GM12878 (cell line): Measurements from ENCODE around the gene TMUB1. TPM values are rescaled to one million over a fixed set of nuclear protein-coding genes. Genes with fewer than 3 reads are reported as not detected.
A peak's percentile ranks its signal among the peaks of the same experiment; 100 is the strongest.

Source experiments
- ATAC-seq: fragments of 200-7000 bp; cut with Tn5 transposase; 3 replicates; pipeline ENCODE4 v1.9.1; 2020; ENCODE audit warnings: mild to moderate bottlenecking, moderate library complexity
- BruUV-seq: library from RNA; stranded (reverse); fragments of 400-500 nt; replicated peaks from 2 replicates; lab custom pipeline; 2021; lab: Mats Ljungman, UMichigan
- CTCF ChIA-PET: fragments of 300-600 bp; sonication (Branson Sonifier 250); formaldehyde crosslinking; extraction: SDS; loops from one replicate; lab custom pipeline; 2021; ENCODE audit warnings: inconsistent platforms; lab: Yijun Ruan, JAX
- POLR2A ChIA-PET: fragments of 350-600 bp; formaldehyde crosslinking; extraction: SDS; loops from one replicate; lab custom pipeline; 2021; ENCODE audit warnings: inconsistent platforms; lab: Charles Lee
- RAD21 ChIA-PET: fragments of 300-600 bp; sonication (Branson Sonifier 250); formaldehyde crosslinking; loops from one replicate; lab custom pipeline; 2023; ENCODE audit warnings: antibody characterized with exemption; ENCODE audit not compliant: unreplicated experiment; lab: Charles Lee
- SMC1A ChIA-PET: fragments of 300-600 bp; sonication (Branson Sonifier 250); formaldehyde crosslinking; loops from one replicate; lab custom pipeline; 2023; ENCODE audit not compliant: unreplicated experiment, uncharacterized antibody; lab: Charles Lee
- DNase-seq: peaks from one replicate; pipeline ENCODE4 v3.0.0-alpha.2; 2011; ENCODE audit warnings: low read depth, low spot score
- FAIRE-seq: peaks from 3 replicates; lab custom pipeline; 2011; peaks lifted over from hg19 to GRCh38; lab: Jason Lieb, UNC
- H2AFZ ChIP-seq: 2 replicates; pipeline ENCODE4 v1.6.0; 2011; ENCODE audit warnings: low read depth, low read length, control low read depth; ENCODE audit not compliant: control insufficient read depth
- H3K27ac ChIP-seq: 2 replicates; pipeline ENCODE4 v1.5.1; 2011; ENCODE audit warnings: control low read depth; ENCODE audit not compliant: control insufficient read depth, insufficient read depth
- H3K27me3 ChIP-seq, 2 experiments: replicated peaks in 1 of 2; 2 replicates each; pipeline versions ENCODE4 v1.6.0 to v1.6.1; 2011; ENCODE audit warnings: low read length in 1 of 2; ENCODE audit not compliant: control insufficient read depth in 2 of 2, insufficient read depth in 2 of 2
- H3K36me3 ChIP-seq, 2 experiments: 2 replicates each; pipeline ENCODE4 v1.5.1; 2011; ENCODE audit warnings: low read length in 1 of 2; ENCODE audit not compliant: control insufficient read depth in 2 of 2, insufficient read depth in 2 of 2
- H3K4me1 ChIP-seq: 2 replicates; pipeline ENCODE4 v1.6.1; 2011; ENCODE audit warnings: mild to moderate bottlenecking, low read length, moderate library complexity, mixed read lengths; ENCODE audit not compliant: control insufficient read depth, insufficient read depth
- H3K4me2 ChIP-seq: 2 replicates; pipeline ENCODE4 v1.6.0; 2011; ENCODE audit warnings: control low read depth; ENCODE audit not compliant: control insufficient read depth, insufficient read depth
- H3K4me3 ChIP-seq: fragments of 200-600 bp; sonication (generic); 2 replicates; pipeline ENCODE4 v1.5.1; 2016
- H3K79me2 ChIP-seq: 2 replicates; pipeline ENCODE4 v1.6.0; 2011; ENCODE audit warnings: low read length; ENCODE audit not compliant: control insufficient read depth, insufficient read depth
- H3K9ac ChIP-seq: 2 replicates; pipeline ENCODE4 v1.8.0; 2011; ENCODE audit warnings: low read length, control low read depth, mixed read lengths; ENCODE audit not compliant: control insufficient read depth, insufficient read depth
- H3K9me3 ChIP-seq: replicated peaks from 3 replicates; pipeline ENCODE4 v1.5.1; 2011; ENCODE audit warnings: mild to moderate bottlenecking, low read length; ENCODE audit not compliant: control insufficient read depth, insufficient read depth
- H4K20me1 ChIP-seq: 2 replicates; pipeline ENCODE4 v1.6.0; 2011; ENCODE audit not compliant: control insufficient read depth, insufficient read depth
- CBX3 ChIP-seq: fragments of 200-600 bp; sonication (generic); IDR thresholded peaks from 2 replicates; pipeline ENCODE4 v1.6.1; 2016; ENCODE audit warnings: low read depth, borderline replicate concordance
- MEF2B ChIP-seq: fragments of 450-650 bp; IDR thresholded peaks from 2 replicates; pipeline ENCODE4 v1.6.1; 2018; ENCODE audit warnings: mild to moderate bottlenecking, moderate library complexity; ENCODE audit not compliant: partially characterized antibody, poor library complexity, severe bottlenecking
- MTA3 ChIP-seq: IDR thresholded peaks from 2 replicates; pipeline ENCODE4 v1.6.1; 2012; ENCODE audit warnings: low read length, inconsistent platforms, borderline replicate concordance
- MYC ChIP-seq: IDR thresholded peaks from 2 replicates; pipeline ENCODE4 v1.6.1; 2011; ENCODE audit warnings: mild to moderate bottlenecking, low read length, moderate library complexity, inconsistent platforms; ENCODE audit not compliant: insufficient read depth, insufficient replicate concordance, insufficient read length, severe bottlenecking
- NR2C2 ChIP-seq: IDR thresholded peaks from 2 replicates; pipeline ENCODE4 v1.6.1; 2011; ENCODE audit warnings: borderline replicate concordance, low read depth; ENCODE audit not compliant: control insufficient read depth, insufficient read length
- NRF1 ChIP-seq: conservative IDR thresholded peaks from 2 replicates; pipeline ENCODE4 v1.6.1; 2011; ENCODE audit warnings: mild to moderate bottlenecking, low read depth, low read length, improper control_type of control experiment
- RB1 ChIP-seq: fragments of 450-650 bp; formaldehyde crosslinking; IDR thresholded peaks from 2 replicates; pipeline ENCODE4 v1.6.1; 2017; ENCODE audit warnings: mild to moderate bottlenecking, borderline replicate concordance
- RFX5 ChIP-seq: IDR thresholded peaks from 2 replicates; pipeline ENCODE4 v1.6.1; 2011; ENCODE audit warnings: low read depth, low read length, improper control_type of control experiment
- SMARCA5 ChIP-seq: fragments of 450-650 bp; IDR thresholded peaks from 2 replicates; pipeline ENCODE4 v1.6.1; 2017; ENCODE audit warnings: mild to moderate bottlenecking
- SMC3 ChIP-seq: IDR thresholded peaks from 2 replicates; pipeline ENCODE4 v1.6.1; 2011; ENCODE audit warnings: low read length, improper control_type of control experiment, borderline replicate concordance
- SUZ12 ChIP-seq: fragments of 200-600 bp; sonication (generic); IDR thresholded peaks from one replicate; pipeline ENCODE4 v1.6.1; 2018; ENCODE audit warnings: antibody characterized with exemption, mild to moderate bottlenecking; ENCODE audit not compliant: unreplicated experiment
- WGBS: methylation state at CpG from one replicate; pipeline ENCODE4 v1.1.6; 2016; ENCODE audit warnings: low lambda C conversion rate; ENCODE audit not compliant: insufficient replicate concordance, insufficient coverage; ENCODE audit errors: missing lambda C conversion rate; 5-methylcytosine and 5-hydroxymethylcytosine counted together
- in situ Hi-C: fragments of 300-500 bp; cut with MboI; formaldehyde crosslinking; loops from 9 replicates; pipeline ENCODE4 v1.14.3; 2018; ENCODE audit warnings: mixed read lengths
- intact Hi-C: fragments of 100-400 bp; cut with micrococcal nuclease; formaldehyde crosslinking; loops from one replicate; pipeline ENCODE4 v1.14.2; 2022; ENCODE audit not compliant: unreplicated experiment
- polyA plus RNA-seq, 11 experiments: library from polyadenylated mRNA; depleted of rRNA in 4 of 11; unstranded in 6 of 11; stranded (reverse) in 5 of 11; fragments of >200 nt; fragmentation: Nextera tagmentation in 4 of 11; fragmentation: Illumina TruSeq in 1 of 11; extraction: Ambion mirVana in 4 of 11; extraction: Trizol in 1 of 11; gene quantifications; 1 replicate in 1 of 11; 2 replicates in 10 of 11; pipeline versions ENCODE4 v1.2.1 to v1.2.3, GENCODE V29; 2011 to 2016; ENCODE audit warnings: inconsistent platforms in 2 of 11, missing spikeins in 2 of 11, low read depth in 1 of 11
- total RNA-seq, 4 experiments: library from RNA; depleted of rRNA in 3 of 4; stranded (reverse); fragments of >200 nt in 3 of 4; fragmentation: Illumina TruSeq in 1 of 4; extraction: Trizol in 1 of 4; gene quantifications; 2 replicates each; pipeline versions ENCODE4 v1.2.1 to v1.2.3, GENCODE V29; 2013 to 2021
- TF ChIP-seq, protein P1 (sequence below): fragments of 450-650 bp; IDR thresholded peaks from 2 replicates; pipeline ENCODE4 v1.6.1; 2017; ENCODE audit warnings: mild to moderate bottlenecking
- TF ChIP-seq, protein P2 (sequence below): IDR thresholded peaks from 2 replicates; pipeline ENCODE4 v1.6.1; 2011; ENCODE audit warnings: low read depth, low read length, improper control_type of control experiment, borderline replicate concordance

The TMUB1 gene
- total and polyA plus RNA-seq, 10 of the 15 experiments (the other 5 are each of a cell fraction or from before 2014, with no cell fraction given), result 0.27 to 79.5 (median 41.3) TPM; not detected in 1

DNA sequence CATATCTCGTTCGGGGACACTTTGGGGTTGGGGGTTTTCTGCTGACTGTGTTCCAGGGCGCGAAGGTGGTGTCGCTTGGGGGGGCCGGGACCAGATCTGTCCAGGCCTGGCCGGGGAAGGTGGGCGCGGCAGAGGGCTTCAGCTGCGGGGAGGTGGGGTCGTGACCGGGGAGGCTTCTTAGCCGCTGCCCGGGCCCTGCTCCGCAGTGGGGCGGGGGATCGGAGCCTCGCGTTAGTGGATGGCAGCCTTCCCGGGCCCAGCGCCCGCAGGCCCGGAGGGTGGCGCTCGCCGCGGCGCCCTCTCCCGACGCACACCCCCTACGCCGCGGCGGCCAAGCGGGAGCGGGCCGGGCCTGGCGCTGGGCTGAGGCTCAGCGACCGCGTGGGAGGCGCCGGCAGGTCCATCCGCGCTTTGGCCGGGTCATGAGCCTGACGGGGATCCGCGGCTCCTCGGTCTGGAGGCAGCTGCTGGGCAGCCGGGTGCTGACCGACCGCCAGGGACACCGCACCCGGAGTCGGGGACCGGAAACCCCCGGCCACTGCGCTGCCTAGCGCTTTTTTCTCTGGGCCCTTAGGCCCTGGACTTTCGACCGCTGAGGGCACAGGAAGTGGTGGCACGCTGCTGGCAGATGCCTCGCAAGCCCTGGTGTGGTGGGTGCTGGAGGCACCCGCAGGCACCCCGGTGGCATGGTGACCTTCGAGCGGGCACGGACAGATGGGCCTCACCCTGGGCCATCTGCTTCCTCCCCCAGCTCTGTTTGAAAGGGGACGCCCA lies 4.1 kb upstream of the TMUB1 start (continued):
- TF ChIP-seq MTA3 (no peak), CBX3 (no peak)
- TF ChIP-seq, all 136 proteins: peak for 26

DNA sequence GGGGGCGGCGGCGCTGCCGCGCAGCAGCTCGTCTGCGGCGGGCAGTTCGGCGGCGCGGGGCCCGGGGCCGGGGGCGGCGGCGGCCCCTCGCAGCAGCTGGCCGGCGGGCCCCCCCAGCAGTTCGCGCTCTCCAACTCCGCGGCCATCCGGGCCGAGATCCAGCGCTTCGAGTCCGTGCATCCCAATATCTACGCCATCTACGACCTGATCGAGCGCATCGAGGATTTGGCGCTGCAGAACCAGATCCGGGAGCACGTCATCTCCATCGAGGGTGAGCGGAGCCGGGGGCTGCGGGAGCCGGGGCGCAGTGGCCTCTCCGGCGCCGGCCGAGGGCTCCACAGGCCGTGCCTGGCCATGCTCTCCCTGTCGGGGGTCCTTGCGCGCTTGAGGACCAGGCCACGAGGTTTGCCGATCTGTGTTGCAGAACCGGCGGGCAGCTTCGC lies 3.5 kb upstream of the TMUB1 start:
- Histone ChIP-seq H3K4me1 (peaks cover 31% of the 10 kb centered on the region), H4K20me1 (no peaks in the 10 kb centered on the region), H3K9ac (peak overlapping the region; percentile 57), H3K27me3 (no peaks in the 10 kb centered on the region), H2AFZ (peak overlapping the region; percentile 56), H3K27ac (peak overlapping the region; percentile 80), H3K9me3 (no peaks in the 10 kb centered on the region), H3K4me3 (peak overlapping the region; percentile 87), H3K4me2 (peak overlapping the region; percentile 95), H3K36me3 (no peaks in the 10 kb centered on the region; a peak in 1 of 4 replicates), H3K79me2 (peaks cover 68% of the 10 kb centered on the region)
- ATAC-seq (no peak), DNase-seq (no peak), FAIRE-seq (no peak)
- WGBS, result under 1% methylated on average over 39 of the region's 56 CpGs
- ChIA-PET CTCF (interaction anchor here (1.5 to 2.0 kb wide), 2 partner anchors 24 to 37 kb away, joined by 4 to 17 read pairs; no protein-coding TSS in a partner anchor), SMC1A (interaction anchor here (1.2 to 3.2 kb wide), 2 partner anchors 28 to 58 kb away, joined by 3 to 16 read pairs; partner anchors contain the start of gene ABCB8), POLR2A (interaction anchor here (1.3 kb wide), 1 partner anchor 28 kb away, joined by 4 read pairs; no protein-coding TSS in a partner anchor), RAD21 (no interaction called here)
- intact Hi-C loops (no loop called here), in situ Hi-C loops (no loop called here)
- BruUV-seq, result no TSS peak
- TF ChIP-seq, protein P1, sequence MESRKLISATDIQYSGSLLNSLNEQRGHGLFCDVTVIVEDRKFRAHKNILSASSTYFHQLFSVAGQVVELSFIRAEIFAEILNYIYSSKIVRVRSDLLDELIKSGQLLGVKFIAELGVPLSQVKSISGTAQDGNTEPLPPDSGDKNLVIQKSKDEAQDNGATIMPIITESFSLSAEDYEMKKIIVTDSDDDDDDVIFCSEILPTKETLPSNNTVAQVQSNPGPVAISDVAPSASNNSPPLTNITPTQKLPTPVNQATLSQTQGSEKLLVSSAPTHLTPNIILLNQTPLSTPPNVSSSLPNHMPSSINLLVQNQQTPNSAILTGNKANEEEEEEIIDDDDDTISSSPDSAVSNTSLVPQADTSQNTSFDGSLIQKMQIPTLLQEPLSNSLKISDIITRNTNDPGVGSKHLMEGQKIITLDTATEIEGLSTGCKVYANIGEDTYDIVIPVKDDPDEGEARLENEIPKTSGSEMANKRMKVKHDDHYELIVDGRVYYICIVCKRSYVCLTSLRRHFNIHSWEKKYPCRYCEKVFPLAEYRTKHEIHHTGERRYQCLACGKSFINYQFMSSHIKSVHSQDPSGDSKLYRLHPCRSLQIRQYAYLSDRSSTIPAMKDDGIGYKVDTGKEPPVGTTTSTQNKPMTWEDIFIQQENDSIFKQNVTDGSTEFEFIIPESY, result no peak
- TF ChIP-seq SUZ12, result no peak
- no peak for TF ChIP-seq RFX5
- TF ChIP-seq, protein P2, sequence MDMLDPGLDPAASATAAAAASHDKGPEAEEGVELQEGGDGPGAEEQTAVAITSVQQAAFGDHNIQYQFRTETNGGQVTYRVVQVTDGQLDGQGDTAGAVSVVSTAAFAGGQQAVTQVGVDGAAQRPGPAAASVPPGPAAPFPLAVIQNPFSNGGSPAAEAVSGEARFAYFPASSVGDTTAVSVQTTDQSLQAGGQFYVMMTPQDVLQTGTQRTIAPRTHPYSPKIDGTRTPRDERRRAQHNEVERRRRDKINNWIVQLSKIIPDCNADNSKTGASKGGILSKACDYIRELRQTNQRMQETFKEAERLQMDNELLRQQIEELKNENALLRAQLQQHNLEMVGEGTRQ, result no peak
- no peak for TF ChIP-seq NRF1
- TF ChIP-seq NR2C2, result no peak
- no peak for TF ChIP-seq RB1
- no peak for TF ChIP-seq MYC
- TF ChIP-seq MEF2B, result no peak
- TF ChIP-seq SMARCA5, result no peak
- no peak for TF ChIP-seq SMC3
